LNCAP (cell line): ENCODE data around the gene FCN1.

Experiments
- TF ChIP-seq, protein P1 (sequence below): fragments of 450-650 bp; IDR thresholded peaks from 2 replicates; pipeline ENCODE4 v1.5.1; 2017; ENCODE audit warnings: mild to moderate bottlenecking

The FCN1 gene

GRCh38 chr9:134932171-134932570 lies 14.5 kb upstream of the FCN1 start:
- TF ChIP-seq, protein P1, sequence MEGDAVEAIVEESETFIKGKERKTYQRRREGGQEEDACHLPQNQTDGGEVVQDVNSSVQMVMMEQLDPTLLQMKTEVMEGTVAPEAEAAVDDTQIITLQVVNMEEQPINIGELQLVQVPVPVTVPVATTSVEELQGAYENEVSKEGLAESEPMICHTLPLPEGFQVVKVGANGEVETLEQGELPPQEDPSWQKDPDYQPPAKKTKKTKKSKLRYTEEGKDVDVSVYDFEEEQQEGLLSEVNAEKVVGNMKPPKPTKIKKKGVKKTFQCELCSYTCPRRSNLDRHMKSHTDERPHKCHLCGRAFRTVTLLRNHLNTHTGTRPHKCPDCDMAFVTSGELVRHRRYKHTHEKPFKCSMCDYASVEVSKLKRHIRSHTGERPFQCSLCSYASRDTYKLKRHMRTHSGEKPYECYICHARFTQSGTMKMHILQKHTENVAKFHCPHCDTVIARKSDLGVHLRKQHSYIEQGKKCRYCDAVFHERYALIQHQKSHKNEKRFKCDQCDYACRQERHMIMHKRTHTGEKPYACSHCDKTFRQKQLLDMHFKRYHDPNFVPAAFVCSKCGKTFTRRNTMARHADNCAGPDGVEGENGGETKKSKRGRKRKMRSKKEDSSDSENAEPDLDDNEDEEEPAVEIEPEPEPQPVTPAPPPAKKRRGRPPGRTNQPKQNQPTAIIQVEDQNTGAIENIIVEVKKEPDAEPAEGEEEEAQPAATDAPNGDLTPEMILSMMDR: no peak

- TF ChIP-seq, protein P1: no peak
Measured at GRCh38 chr9:134930398-134930797, 12.7 kb upstream of the FCN1 start.

DNA sequence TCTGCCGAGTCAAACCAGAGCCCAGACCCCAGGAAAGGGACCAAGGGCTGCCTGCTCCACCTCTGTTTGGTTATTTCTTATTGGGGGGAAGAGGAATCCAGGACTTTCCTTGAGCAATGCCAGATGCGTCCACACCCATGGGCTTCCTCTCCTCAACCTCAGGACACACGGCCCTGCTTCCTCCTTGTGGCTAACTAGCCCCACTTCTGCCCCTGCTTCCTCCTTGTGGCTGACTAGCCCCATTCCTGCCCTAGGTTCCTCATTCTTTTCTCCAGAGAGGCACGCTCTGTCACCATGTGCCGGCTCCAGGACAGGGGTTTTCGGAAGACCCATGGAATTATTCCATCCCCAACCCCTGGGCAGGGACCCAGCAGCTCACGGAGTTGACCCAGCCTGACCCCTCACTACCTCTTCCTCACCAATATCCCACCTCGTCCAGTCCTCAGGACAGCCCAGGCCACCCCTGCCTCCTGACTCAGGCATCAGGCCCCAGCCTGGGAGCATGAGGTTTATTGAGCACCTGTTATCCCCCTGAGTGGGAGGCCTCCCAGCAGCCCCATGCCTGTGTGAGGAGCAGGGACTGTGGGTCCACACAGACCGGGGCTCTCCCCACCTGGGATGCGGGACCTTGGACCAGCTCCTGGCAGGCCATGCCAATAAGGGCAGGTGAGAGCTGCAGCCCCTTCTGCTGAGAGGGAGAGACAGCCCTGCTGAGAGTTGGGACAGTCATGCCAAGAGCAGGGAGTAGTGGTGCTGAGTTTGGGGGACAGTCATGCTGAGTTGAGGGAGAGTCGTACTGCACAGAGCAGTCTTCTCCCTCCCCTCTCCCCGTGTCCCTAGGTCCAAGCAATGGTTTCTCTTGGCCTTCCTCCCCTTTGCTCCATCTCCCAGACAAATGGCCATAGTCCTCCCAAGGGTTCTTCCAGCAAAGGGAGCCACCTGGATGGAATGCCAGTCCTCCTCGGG lies 11.8 kb upstream of the FCN1 start:
- TF ChIP-seq, protein P1: no peak

DNA sequence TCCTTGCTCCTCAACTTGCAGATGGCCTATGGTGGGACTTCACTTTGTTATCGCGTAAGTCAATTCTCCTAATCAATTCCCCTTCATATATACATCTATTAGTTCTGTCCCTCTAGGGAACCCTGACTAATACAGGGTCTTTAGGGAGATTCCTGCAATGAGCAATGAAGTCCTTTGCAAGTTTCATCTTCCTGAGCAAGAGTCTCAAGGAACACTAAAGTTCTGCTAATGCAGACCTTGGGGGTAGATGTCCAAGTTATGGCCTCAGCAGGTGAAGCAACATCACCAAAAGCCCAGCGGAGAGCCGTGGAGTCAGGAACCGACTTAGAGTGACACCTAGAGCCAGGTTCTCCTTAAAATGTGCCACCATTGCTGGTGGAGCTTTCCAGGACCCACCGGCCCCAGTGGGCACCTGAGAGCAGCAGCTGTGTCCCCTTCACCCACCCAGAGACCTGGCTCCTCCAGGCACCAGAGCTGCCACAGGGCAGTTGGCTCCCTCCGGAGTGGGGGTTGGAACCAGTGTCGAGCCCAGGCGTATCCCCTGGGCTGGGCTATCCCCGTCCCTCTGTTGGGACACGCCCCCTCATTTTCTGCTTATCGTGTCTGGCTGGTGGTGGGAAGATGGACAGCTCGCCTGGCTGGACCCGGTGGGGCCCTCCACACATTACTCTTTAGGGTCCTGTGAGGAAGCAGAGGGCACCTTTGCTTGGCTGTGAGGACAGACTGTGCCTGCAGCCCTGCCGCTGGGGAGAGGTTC lies 10.9 kb upstream of the FCN1 start:
- TF ChIP-seq, protein P1: no peak

- TF ChIP-seq, protein P1: no peak
Measured at GRCh38 chr9:134925011-134925511, 7.3 kb upstream of the FCN1 start.

- TF ChIP-seq, protein P1: no peak
Measured at GRCh38 chr9:134923466-134923865, 5.8 kb upstream of the FCN1 start.

DNA sequence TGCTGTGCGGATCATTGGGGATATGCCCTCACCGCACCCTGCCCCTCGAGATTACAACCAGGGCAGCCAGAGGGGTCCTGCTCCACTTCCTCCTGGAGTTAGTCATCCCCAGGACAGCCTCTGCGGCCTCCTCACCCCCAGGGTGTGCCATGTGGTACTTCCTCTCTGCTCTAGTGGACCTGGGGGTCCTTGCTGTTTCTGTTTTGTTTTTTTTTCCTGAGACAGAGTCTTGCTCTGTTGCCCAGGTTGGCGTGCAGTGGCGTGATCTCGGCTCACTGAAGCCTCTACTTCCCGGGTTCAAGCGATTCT lies 5.2 kb upstream of the FCN1 start:
- TF ChIP-seq, protein P1: no peak
